OCI-LY3 (cell line): ENCODE data around the gene HOXB6.

Experiments
- H2AFZ ChIP-seq: fragments of 200-600, 300-600 bp; shearing (Covaris generic); 2 replicates; pipeline ENCODE4 v1.6.0; 2014; ENCODE audit warnings: antibody characterized with exemption, low read depth, low read length
- H3K27ac ChIP-seq: fragments of 200-600, 300-600 bp; sonication (generic); 2 replicates; pipeline ENCODE4 v1.5.1; 2014; ENCODE audit warnings: mild to moderate bottlenecking, low read length, moderate library complexity, mixed read lengths
- H3K27me3 ChIP-seq: fragments of 200-600, 300-600 bp; sonication (generic); 2 replicates; pipeline ENCODE4 v1.6.1; 2014; ENCODE audit warnings: low read depth, low read length, mixed read lengths
- H3K36me3 ChIP-seq: fragments of 200-600, 300-600 bp; sonication (generic); replicated peaks from 2 replicates; pipeline ENCODE3; 2014; ENCODE audit warnings: low read depth, low read length, mixed read lengths
- H3K4me1 ChIP-seq: fragments of 300-600, 200-600 bp; sonication (generic); 2 replicates; pipeline ENCODE4 v1.6.1; 2014; ENCODE audit warnings: low read length, mixed read lengths
- H3K4me2 ChIP-seq: fragments of 200-600, 300-600 bp; sonication (generic); 2 replicates; pipeline ENCODE4 v1.6.1; 2014; ENCODE audit warnings: low read length, mixed read lengths
- H3K4me3 ChIP-seq: fragments of 300-600, 200-600 bp; sonication (generic); 2 replicates; pipeline ENCODE4 v1.5.1; 2014; ENCODE audit warnings: antibody characterized with exemption, mild to moderate bottlenecking, low read length, moderate library complexity
- H3K79me2 ChIP-seq: fragments of 300-600, 200-600 bp; shearing (Covaris generic); 2 replicates; pipeline ENCODE4 v1.6.1; 2014; ENCODE audit warnings: mild to moderate bottlenecking, low read length, mixed read lengths
- H3K9ac ChIP-seq: fragments of 300-600, 200-600 bp; shearing (Covaris generic); 2 replicates; pipeline ENCODE4 v1.6.0; 2014; ENCODE audit warnings: mild to moderate bottlenecking, low read length, moderate library complexity
- H3K9me3 ChIP-seq: fragments of 200-600, 300-600 bp; shearing (Covaris generic); 2 replicates; pipeline ENCODE4 v1.6.1; 2014; ENCODE audit warnings: low read length, mixed read lengths; ENCODE audit not compliant: insufficient read depth
- H4K20me1 ChIP-seq: fragments of 200-600, 300-600 bp; sonication (generic); 2 replicates; pipeline ENCODE4 v1.6.1; 2016; ENCODE audit warnings: low read length, mixed read lengths; ENCODE audit not compliant: insufficient read depth
- EZH2phosphoT487 ChIP-seq: fragments of 200-600 bp; shearing (Covaris generic); IDR thresholded peaks from 2 replicates; pipeline ENCODE4 v1.6.1; 2018; ENCODE audit warnings: antibody characterized with exemption, mixed run types, low read depth
- TF ChIP-seq, protein P1 (sequence below): fragments of 200-600, 300-600 bp; sonication (generic); IDR thresholded peaks from 2 replicates; pipeline ENCODE4 v1.5.1; 2014; ENCODE audit warnings: antibody characterized with exemption, low read length, low read depth

The HOXB6 gene

DNA sequence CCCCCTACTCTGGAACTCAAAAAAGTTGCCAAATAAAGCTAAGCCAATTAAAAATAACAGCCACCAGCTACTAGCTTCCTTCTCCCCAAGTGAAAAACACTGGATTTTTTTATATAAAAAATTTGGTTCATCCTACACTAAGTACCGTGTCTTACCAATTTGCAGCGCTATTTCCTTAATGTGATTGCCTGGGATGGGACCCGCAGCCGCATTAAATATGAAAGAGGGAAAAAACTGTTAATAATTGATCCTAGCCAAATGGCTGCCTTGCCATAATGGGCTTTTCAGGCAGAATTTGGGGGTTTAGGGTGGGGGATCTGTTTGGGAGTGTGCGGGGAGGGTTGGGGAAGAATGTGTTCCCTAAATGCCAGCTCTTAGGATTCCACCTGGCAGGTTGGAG, 19.3 kb upstream of the HOXB6 start:
- no peak overlapping the region for H3K9ac ChIP-seq
- no peak for TF ChIP-seq EZH2phosphoT487
- TF ChIP-seq, protein P1, sequence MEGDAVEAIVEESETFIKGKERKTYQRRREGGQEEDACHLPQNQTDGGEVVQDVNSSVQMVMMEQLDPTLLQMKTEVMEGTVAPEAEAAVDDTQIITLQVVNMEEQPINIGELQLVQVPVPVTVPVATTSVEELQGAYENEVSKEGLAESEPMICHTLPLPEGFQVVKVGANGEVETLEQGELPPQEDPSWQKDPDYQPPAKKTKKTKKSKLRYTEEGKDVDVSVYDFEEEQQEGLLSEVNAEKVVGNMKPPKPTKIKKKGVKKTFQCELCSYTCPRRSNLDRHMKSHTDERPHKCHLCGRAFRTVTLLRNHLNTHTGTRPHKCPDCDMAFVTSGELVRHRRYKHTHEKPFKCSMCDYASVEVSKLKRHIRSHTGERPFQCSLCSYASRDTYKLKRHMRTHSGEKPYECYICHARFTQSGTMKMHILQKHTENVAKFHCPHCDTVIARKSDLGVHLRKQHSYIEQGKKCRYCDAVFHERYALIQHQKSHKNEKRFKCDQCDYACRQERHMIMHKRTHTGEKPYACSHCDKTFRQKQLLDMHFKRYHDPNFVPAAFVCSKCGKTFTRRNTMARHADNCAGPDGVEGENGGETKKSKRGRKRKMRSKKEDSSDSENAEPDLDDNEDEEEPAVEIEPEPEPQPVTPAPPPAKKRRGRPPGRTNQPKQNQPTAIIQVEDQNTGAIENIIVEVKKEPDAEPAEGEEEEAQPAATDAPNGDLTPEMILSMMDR = no peak
- peaks cover 5% of the 10 kb centered on the region; the same call in 1 of the 2 replicates for H3K4me1 ChIP-seq

DNA sequence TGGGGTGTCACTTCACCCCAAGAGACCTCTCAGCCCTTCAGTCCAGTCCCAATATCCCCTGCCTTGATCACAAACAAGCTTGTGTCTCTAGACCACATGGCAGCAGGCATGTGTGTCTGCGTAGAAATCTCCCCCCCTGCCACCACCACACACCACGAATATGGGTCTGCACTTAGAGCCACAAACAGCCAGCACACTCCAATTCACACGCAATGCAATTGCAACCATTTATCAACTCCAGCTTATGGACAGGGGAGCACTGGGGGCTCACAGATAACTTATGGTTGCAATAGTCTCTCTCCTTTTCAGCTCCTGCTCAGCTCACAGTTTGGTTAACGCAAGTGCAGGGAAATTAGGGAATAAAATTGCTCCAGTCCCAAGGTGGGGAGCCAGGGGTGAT, 18.8 kb upstream of the HOXB6 start:
- H2AFZ ChIP-seq = no peak overlapping the region
- peaks cover 7% of the 10 kb centered on the region; the same call in 1 of the 2 replicates for H3K4me1 ChIP-seq
- H3K9me3 ChIP-seq = no peaks in the 10 kb centered on the region
- no peak overlapping the region for H3K9ac ChIP-seq
- no peak for TF ChIP-seq EZH2phosphoT487
- TF ChIP-seq, protein P1 = no peak
- H3K4me2 ChIP-seq = no peak overlapping the region
- no peaks in the 10 kb centered on the region for H4K20me1 ChIP-seq
- H3K36me3 ChIP-seq = no peaks in the 10 kb centered on the region
- H3K27me3 ChIP-seq = peaks cover 45% of the 10 kb centered on the region
- H3K4me3 ChIP-seq = no peak overlapping the region
- no peak overlapping the region for H3K27ac ChIP-seq
- H3K79me2 ChIP-seq = no peaks in the 10 kb centered on the region

More for the DNA sequence above, 19.3 kb upstream of the HOXB6 start:
- no peak overlapping the region for H3K4me3 ChIP-seq
- H3K36me3 ChIP-seq = no peaks in the 10 kb centered on the region
- H3K9me3 ChIP-seq = no peaks in the 10 kb centered on the region
- no peak overlapping the region for H3K4me2 ChIP-seq
- no peaks in the 10 kb centered on the region for H3K79me2 ChIP-seq
- H2AFZ ChIP-seq = no peak overlapping the region
- H3K27me3 ChIP-seq = peaks cover 44% of the 10 kb centered on the region
- H3K27ac ChIP-seq = no peak overlapping the region
- H4K20me1 ChIP-seq = no peaks in the 10 kb centered on the region

DNA sequence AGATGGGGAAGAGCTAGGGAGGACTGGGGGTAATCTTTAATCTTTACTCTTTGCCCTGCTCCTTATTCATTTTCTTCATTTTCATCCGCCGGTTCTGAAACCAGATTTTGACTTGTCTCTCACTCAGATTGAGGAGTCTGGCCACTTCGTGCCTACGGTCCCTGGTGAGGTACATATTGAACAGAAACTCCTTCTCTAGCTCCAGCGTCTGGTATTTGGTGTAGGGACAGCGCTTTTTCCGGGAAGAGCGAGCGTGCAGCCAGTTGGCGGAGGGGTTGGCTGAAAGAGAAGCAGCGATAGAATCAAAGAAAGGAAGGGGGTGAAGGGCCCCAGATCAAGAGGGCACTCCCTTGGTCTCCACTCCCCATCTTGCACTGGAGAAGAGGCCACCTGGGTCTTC, 18.1 kb upstream of the HOXB6 start:
- no peaks in the 10 kb centered on the region for H3K79me2 ChIP-seq
- peaks cover 12% of the 10 kb centered on the region for H3K4me1 ChIP-seq
- H3K4me3 ChIP-seq = no peak overlapping the region

DNA sequence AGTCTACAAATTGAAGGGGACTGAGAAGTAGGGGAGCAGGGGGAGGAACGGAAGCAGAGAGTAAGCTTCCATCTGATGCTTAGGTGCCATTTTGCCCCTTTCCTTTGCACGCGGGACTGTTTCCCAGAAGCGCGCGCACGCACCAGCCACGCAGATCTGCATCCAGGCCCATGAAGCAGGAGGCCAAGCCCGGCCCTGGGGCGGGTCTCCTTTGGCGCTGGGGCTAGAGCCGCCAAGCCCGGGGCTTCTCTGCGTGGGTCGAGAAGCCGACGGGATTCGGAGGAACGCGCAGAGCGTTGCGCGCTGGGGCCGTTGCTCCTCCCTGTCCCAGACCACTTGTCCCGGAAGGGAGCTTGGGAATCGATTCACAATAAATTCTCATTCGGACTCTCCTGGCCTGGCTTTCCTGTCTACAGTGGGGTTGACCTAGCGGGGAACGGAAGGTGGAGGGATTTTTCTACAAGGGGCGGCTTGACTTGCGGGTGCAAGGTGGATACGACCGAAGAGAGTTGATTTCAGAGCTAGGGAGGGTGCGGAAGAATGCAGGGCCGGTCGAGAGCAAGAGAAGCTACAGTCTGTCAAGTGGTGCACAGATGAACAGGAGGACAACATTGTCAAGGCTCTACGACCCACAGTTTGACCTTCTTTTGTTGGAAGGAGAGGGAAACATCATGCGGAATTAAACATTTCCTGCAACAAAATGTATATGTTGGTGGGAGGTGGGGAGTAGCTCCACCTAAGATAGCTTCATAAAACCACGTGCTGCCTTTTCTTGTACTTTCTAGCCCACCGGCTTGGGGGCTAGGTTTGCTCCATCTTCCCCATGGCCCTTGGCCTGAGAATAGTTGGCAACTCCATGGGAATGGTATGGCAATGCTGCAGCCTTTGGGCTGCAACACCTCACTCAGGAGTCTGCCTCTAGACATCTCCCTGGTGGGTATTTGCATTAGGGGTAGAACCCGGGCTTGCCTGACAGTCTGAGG, 16.9 kb upstream of the HOXB6 start:
- Histone ChIP-seq H3K4me2 (no peak overlapping the region), H4K20me1 (no peaks in the 10 kb centered on the region), H3K9me3 (no peaks in the 10 kb centered on the region), H3K79me2 (no peaks in the 10 kb centered on the region), H3K36me3 (no peaks in the 10 kb centered on the region), H3K9ac (no peak overlapping the region), H3K27me3 (peaks cover 55% of the 10 kb centered on the region), H2AFZ (no peak overlapping the region), H3K4me3 (no peak overlapping the region), H3K27ac (no peak overlapping the region), H3K4me1 (peaks cover 7% of the 10 kb centered on the region)
- no peak for TF ChIP-seq EZH2phosphoT487
- TF ChIP-seq, protein P1 = no peak

More for the DNA sequence above, 18.1 kb upstream of the HOXB6 start:
- Histone ChIP-seq H4K20me1 (no peaks in the 10 kb centered on the region), H3K9me3 (no peaks in the 10 kb centered on the region), H3K27me3 (peaks cover 46% of the 10 kb centered on the region), H2AFZ (no peak overlapping the region), H3K9ac (no peak overlapping the region), H3K27ac (no peak overlapping the region), H3K4me2 (no peak overlapping the region), H3K36me3 (no peaks in the 10 kb centered on the region)
- no peak for TF ChIP-seq EZH2phosphoT487
- TF ChIP-seq, protein P1 = no peak
